Endothelial cell of umbilical vein (primary cell): ENCODE measurements around the gene ZMAT5. TPM values are rescaled to one million over a fixed set of nuclear protein-coding genes. Genes with fewer than 3 reads are reported as not detected.

Experiments used
- BruUV-seq: library from RNA; stranded (reverse); fragments of 400-500 nt; replicated peaks from 2 replicates; lab custom pipeline; 2021; lab: Mats Ljungman, UMichigan
- CTCF ChIA-PET: fragments of 300-600, 350-600 bp; sonication (Branson Sonifier 250); formaldehyde crosslinking; loops from one replicate; lab custom pipeline; 2021; ENCODE audit warnings: antibody characterized with exemption, inconsistent platforms; lab: Charles Lee
- POLR2A ChIA-PET: fragments of 300-600, 350-600 bp; sonication (Branson Sonifier 250); formaldehyde crosslinking; loops from one replicate; lab custom pipeline; 2021; ENCODE audit warnings: antibody characterized with exemption, inconsistent platforms; lab: Charles Lee
- DNase-seq: peaks from one replicate; pipeline ENCODE4 v3.0.0-alpha.2; 2011; ENCODE audit warnings: low read depth, low spot score
- FAIRE-seq: peaks from 2 replicates; lab custom pipeline; 2011; peaks lifted over from hg19 to GRCh38; lab: Jason Lieb, UNC
- H2AFZ ChIP-seq: 2 replicates; pipeline ENCODE4 v1.6.0; 2012; ENCODE audit warnings: low read depth, low read length, control low read depth, inconsistent platforms
- H3K27ac ChIP-seq: 2 replicates; pipeline ENCODE4 v1.5.1; 2011; ENCODE audit warnings: low read depth, mild to moderate bottlenecking, control low read depth, low read length, moderate library complexity; ENCODE audit not compliant: insufficient read depth
- H3K27me3 ChIP-seq, 2 experiments: 2 replicates each; pipeline versions ENCODE4 v1.6.0 to v1.6.1; 2011; ENCODE audit warnings: low read length in 2 of 2, mixed read lengths in 1 of 2; ENCODE audit not compliant: control insufficient read depth in 2 of 2, insufficient read depth in 2 of 2
- H3K36me3 ChIP-seq, 2 experiments: 2 replicates in 1 of 2; 3 replicates in 1 of 2; pipeline ENCODE4 v1.5.1; 2011; ENCODE audit warnings: low read length in 2 of 2, mild to moderate bottlenecking in 1 of 2, moderate library complexity in 1 of 2; ENCODE audit not compliant: control insufficient read depth in 2 of 2, insufficient read depth in 2 of 2; ENCODE audit errors: extremely low read depth in 1 of 2
- H3K4me1 ChIP-seq: 3 replicates; pipeline ENCODE4 v1.5.1; 2011; ENCODE audit warnings: mild to moderate bottlenecking, low read length; ENCODE audit not compliant: control insufficient read depth, insufficient read depth; ENCODE audit errors: extremely low read depth
- H3K4me2 ChIP-seq: 2 replicates; pipeline ENCODE4 v1.6.1; 2011; ENCODE audit warnings: low read length, control low read depth, mixed read lengths; ENCODE audit not compliant: insufficient read depth
- H3K4me3 ChIP-seq, 3 experiments: fragments of 200-600 bp in 1 of 3; sonication (generic), shearing (Covaris generic) in 1 of 3; replicated peaks in 1 of 3; 2 replicates each; pipeline ENCODE4 v1.5.1; 2011 to 2016; ENCODE audit warnings: control low read depth in 3 of 3, low read length in 3 of 3, mild to moderate bottlenecking in 2 of 3, inconsistent platforms in 1 of 3, low read depth in 1 of 3, moderate library complexity in 1 of 3; ENCODE audit not compliant: insufficient read depth in 1 of 3
- H3K79me2 ChIP-seq: 2 replicates; pipeline ENCODE4 v1.6.0; 2012; ENCODE audit warnings: low read length, inconsistent platforms; ENCODE audit not compliant: control insufficient read depth, insufficient read depth
- H3K9ac ChIP-seq: replicated peaks from 2 replicates; pipeline ENCODE3; 2011; ENCODE audit warnings: low read length, control low read depth; ENCODE audit not compliant: insufficient read depth; ENCODE audit errors: extremely low read depth
- H3K9me1 ChIP-seq: replicated peaks from 3 replicates; pipeline ENCODE4 v1.6.0; 2011; ENCODE audit warnings: mild to moderate bottlenecking, low read length; ENCODE audit not compliant: control insufficient read depth, insufficient read depth; ENCODE audit errors: extremely low read depth
- H3K9me3 ChIP-seq: replicated peaks from 2 replicates; pipeline ENCODE4 v1.5.1; 2012; ENCODE audit warnings: low read length, inconsistent platforms; ENCODE audit not compliant: control insufficient read depth, insufficient read depth
- H4K20me1 ChIP-seq: replicated peaks from 2 replicates; pipeline ENCODE3; 2011; ENCODE audit warnings: mild to moderate bottlenecking, low read length; ENCODE audit not compliant: control insufficient read depth, insufficient read depth; ENCODE audit errors: extremely low read depth
- EZH2 ChIP-seq: IDR thresholded peaks from 2 replicates; pipeline ENCODE4 v1.6.1; 2012; ENCODE audit warnings: borderline replicate concordance, low read depth, mild to moderate bottlenecking, moderate library complexity, low read length, inconsistent platforms; ENCODE audit not compliant: severe bottlenecking
- FOS ChIP-seq: IDR thresholded peaks from 2 replicates; pipeline ENCODE4 v1.6.1; 2011; ENCODE audit warnings: mild to moderate bottlenecking, low read length, moderate library complexity, borderline replicate concordance; ENCODE audit not compliant: insufficient read depth
- GATA2 ChIP-seq: IDR thresholded peaks from 2 replicates; pipeline ENCODE4 v1.7.0; 2011; ENCODE audit warnings: low read depth, mild to moderate bottlenecking, moderate library complexity, mixed read lengths, low read length; ENCODE audit not compliant: insufficient read length, insufficient read depth
- JUN ChIP-seq: IDR thresholded peaks from 2 replicates; pipeline ENCODE4 v1.6.1; 2011; ENCODE audit warnings: borderline replicate concordance, low read depth; ENCODE audit not compliant: insufficient read length, insufficient read depth
- MYC ChIP-seq: IDR thresholded peaks from one replicate; pipeline ENCODE4 v1.6.1; 2011; ENCODE audit warnings: mild to moderate bottlenecking, low read depth, low read length
- POLR2A ChIP-seq: IDR thresholded peaks from 2 replicates; pipeline ENCODE4 v1.6.1; 2012; ENCODE audit warnings: low read depth, mild to moderate bottlenecking, control low read depth, low read length
- POLR2AphosphoS5 ChIP-seq: IDR thresholded peaks from 2 replicates; pipeline ENCODE4 v1.6.1; 2012; ENCODE audit warnings: low read depth, mild to moderate bottlenecking, control low read depth, low read length, moderate library complexity; ENCODE audit not compliant: insufficient read depth
- dilution Hi-C: fragments of 300-500 bp; cut with MboI; formaldehyde crosslinking; loops from one replicate; pipeline ENCODE4 v1.15.0; 2019; ENCODE audit warnings: low sequenced_read_pairs; ENCODE audit not compliant: extremely low pct_ligation_motif_present
- intact Hi-C: fragments of 100-400 bp; cut with micrococcal nuclease; formaldehyde crosslinking; loops from one replicate; pipeline ENCODE4 v1.10.0; 2022
- polyA plus RNA-seq, 4 experiments: library from polyadenylated mRNA; depleted of rRNA in 3 of 4; stranded (reverse) in 3 of 4; unstranded in 1 of 4; fragments of >200 nt; gene quantifications; 2 replicates each; pipeline versions ENCODE4 v1.2.1 to v1.2.3, GENCODE V29; 2011 to 2012; ENCODE audit warnings: missing spikeins in 1 of 4
- total RNA-seq: library from RNA; stranded (reverse); gene quantifications from 2 replicates; pipeline ENCODE4 v1.2.3, GENCODE V29; 2021
- TF ChIP-seq, protein P1 (sequence below), 2 donors: IDR thresholded peaks; 1 replicate in 1 of 2; 2 replicates in 1 of 2; pipeline ENCODE4 v1.5.1; 2011; ENCODE audit warnings: low read length in 2 of 2, mild to moderate bottlenecking in 2 of 2, moderate library complexity in 2 of 2, control low read depth in 1 of 2, inconsistent platforms in 1 of 2, low read depth in 1 of 2; ENCODE audit not compliant: insufficient read depth in 1 of 2; ENCODE audit errors: extremely low read depth in 1 of 2

Gene ZMAT5
- total and polyA plus RNA-seq, 2 donors (not counting 3 experiments of a cell fraction or from before 2014, with no cell fraction given): 24.9 to 43.6 TPM

- dilution Hi-C loops: no loop called here
- TF ChIP-seq POLR2AphosphoS5 (no peak), GATA2 (no peak), MYC (no peak), FOS (no peak), JUN (no peak), EZH2 (no peak)
- CTCF ChIA-PET: interaction anchor here (2.5 kb wide), 1 partner anchor 7 kb away, joined by 6 read pairs; no protein-coding TSS in a partner anchor
- Histone ChIP-seq H4K20me1 (no peaks in the 10 kb centered on the region), H3K9ac (no peak overlapping the region), H3K27me3 (no peaks in the 10 kb centered on the region), H3K36me3 (peaks cover 5 to 26% of the 10 kb centered on the region in 2 experiments), H3K27ac (no peak overlapping the region), H3K4me2 (no peak overlapping the region), H3K79me2 (no peaks in the 10 kb centered on the region), H3K4me1 (no peaks in the 10 kb centered on the region), H3K4me3 (no peak overlapping the region), H3K9me3 (no peaks in the 10 kb centered on the region), H3K9me1 (no peaks in the 10 kb centered on the region), H2AFZ (no peak overlapping the region)
- FAIRE-seq: no peak
- POLR2A ChIA-PET: no interaction called here
- DNase-seq: no peak
- intact Hi-C loops: no loop called here
- BruUV-seq: no TSS peak
Observed at GRCh38 chr22:29695129-29695926, 71.5 kb downstream of the ZMAT5 start.

DNA sequence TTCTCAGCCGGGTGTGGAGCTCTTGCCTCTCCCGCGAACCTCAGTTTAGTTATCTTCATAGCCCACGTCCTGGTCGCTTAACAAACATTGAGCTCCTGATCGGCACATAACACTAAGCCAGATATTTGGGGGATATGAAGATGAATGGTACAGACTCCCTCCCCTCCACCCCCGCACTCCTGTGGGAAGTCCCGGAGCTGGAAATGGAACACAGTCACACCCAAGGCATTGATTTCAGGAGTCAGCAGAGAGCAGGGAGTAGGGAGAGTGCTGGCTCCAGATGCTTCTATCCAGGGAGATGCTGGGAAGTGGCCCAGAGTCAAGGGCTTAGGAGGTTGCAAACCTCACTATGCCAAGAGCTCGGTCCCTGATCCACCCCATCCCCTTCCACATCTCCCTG lies 73.1 kb downstream of the ZMAT5 start:
- intact Hi-C loops: no loop called here
- Histone ChIP-seq H3K4me1 (no peaks in the 10 kb centered on the region), H3K27ac (no peak overlapping the region), H4K20me1 (no peaks in the 10 kb centered on the region), H3K4me2 (no peak overlapping the region), H3K9ac (no peak overlapping the region), H3K9me1 (no peaks in the 10 kb centered on the region), H2AFZ (no peak overlapping the region), H3K27me3 (no peaks in the 10 kb centered on the region), H3K36me3 (peaks cover 5 to 26% of the 10 kb centered on the region in 2 experiments), H3K79me2 (no peaks in the 10 kb centered on the region), H3K4me3 (no peak overlapping the region), H3K9me3 (no peaks in the 10 kb centered on the region)
- FAIRE-seq (no peak), DNase-seq (no peak)
- no TSS peak for BruUV-seq
- dilution Hi-C loops: no loop called here
- no peak for TF ChIP-seq EZH2
- no peak for TF ChIP-seq FOS
- TF ChIP-seq, protein P1, sequence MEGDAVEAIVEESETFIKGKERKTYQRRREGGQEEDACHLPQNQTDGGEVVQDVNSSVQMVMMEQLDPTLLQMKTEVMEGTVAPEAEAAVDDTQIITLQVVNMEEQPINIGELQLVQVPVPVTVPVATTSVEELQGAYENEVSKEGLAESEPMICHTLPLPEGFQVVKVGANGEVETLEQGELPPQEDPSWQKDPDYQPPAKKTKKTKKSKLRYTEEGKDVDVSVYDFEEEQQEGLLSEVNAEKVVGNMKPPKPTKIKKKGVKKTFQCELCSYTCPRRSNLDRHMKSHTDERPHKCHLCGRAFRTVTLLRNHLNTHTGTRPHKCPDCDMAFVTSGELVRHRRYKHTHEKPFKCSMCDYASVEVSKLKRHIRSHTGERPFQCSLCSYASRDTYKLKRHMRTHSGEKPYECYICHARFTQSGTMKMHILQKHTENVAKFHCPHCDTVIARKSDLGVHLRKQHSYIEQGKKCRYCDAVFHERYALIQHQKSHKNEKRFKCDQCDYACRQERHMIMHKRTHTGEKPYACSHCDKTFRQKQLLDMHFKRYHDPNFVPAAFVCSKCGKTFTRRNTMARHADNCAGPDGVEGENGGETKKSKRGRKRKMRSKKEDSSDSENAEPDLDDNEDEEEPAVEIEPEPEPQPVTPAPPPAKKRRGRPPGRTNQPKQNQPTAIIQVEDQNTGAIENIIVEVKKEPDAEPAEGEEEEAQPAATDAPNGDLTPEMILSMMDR (IDR thresholded peaks at IDR 0.05; ENCODE audit: extremely low read depth in 1 of 2, insufficient read depth in 1 of 2, low read depth in 1 of 2, low read length in 2 of 2): no peak
- no peak for TF ChIP-seq POLR2A
- no peak for TF ChIP-seq POLR2AphosphoS5
- no peak for TF ChIP-seq GATA2
- ChIA-PET CTCF (interaction anchor here (1.0 to 7.0 kb wide), 6 partner anchors 8 to 395 kb away, joined by 3 to 92 read pairs (median 6); no protein-coding TSS in a partner anchor), POLR2A (no interaction called here)
